WI38 (cell line): ENCODE measurements around the gene MALT1.
"Not testable (repeated sequence)": the region's sequence is repeated elsewhere in the genome, so short reads cannot be mapped to it uniquely, and the experiment has no call there.

Experiments
- H3K4me3 ChIP-seq: 2 replicates; pipeline ENCODE4 v1.5.1; 2011; ENCODE audit warnings: low read depth, mild to moderate bottlenecking, control low read depth, low read length
- TF ChIP-seq, protein P1 (sequence below): IDR thresholded peaks from 2 replicates; pipeline ENCODE4 v1.5.1; 2012; ENCODE audit warnings: low read depth, mild to moderate bottlenecking, control low read depth, low read length

MALT1 gene

DNA sequence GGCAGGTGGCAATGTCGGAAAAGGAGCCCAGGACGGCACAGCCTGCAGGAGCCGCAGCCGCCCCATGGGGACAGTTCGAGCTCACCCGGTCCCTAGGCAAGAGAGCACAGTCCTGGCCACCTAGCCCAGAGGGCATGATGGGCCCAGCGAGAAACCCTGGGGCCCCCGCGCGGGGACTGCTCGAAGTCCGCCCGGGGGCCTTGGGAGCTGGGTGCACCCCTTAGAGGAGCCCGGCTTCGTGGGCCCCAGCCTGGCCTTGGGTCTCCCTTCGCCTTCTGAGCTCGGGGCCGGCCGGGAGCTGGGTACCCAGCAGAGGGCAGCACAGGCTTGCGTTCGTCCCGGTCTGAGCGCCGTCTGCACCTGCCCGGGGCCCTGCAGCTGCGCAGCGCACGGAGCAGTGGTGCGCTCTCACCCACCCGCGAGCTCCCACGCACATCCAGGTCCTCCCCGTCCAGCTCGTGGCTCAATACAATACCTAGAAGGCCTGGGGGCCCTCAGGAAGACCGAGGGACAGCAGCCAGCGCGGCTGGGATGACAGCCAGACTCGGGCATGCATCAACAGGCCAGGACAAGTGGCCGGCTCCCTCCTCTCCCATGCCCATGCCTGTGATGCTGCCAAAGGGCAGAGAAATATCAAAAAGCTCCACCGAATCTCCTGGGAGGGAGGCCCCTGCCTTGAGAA is 97.2 kb downstream of the MALT1 start:
- TF ChIP-seq, protein P1, sequence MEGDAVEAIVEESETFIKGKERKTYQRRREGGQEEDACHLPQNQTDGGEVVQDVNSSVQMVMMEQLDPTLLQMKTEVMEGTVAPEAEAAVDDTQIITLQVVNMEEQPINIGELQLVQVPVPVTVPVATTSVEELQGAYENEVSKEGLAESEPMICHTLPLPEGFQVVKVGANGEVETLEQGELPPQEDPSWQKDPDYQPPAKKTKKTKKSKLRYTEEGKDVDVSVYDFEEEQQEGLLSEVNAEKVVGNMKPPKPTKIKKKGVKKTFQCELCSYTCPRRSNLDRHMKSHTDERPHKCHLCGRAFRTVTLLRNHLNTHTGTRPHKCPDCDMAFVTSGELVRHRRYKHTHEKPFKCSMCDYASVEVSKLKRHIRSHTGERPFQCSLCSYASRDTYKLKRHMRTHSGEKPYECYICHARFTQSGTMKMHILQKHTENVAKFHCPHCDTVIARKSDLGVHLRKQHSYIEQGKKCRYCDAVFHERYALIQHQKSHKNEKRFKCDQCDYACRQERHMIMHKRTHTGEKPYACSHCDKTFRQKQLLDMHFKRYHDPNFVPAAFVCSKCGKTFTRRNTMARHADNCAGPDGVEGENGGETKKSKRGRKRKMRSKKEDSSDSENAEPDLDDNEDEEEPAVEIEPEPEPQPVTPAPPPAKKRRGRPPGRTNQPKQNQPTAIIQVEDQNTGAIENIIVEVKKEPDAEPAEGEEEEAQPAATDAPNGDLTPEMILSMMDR, result peak; percentile 76
- H3K4me3 ChIP-seq, result peak overlapping the region; percentile 33

- no peak overlapping the region for H3K4me3 ChIP-seq
- TF ChIP-seq, protein P1, result no peak
These were observed 98.1 kb downstream of the MALT1 start for GRCh38 chr18:58769321-58769720.

DNA sequence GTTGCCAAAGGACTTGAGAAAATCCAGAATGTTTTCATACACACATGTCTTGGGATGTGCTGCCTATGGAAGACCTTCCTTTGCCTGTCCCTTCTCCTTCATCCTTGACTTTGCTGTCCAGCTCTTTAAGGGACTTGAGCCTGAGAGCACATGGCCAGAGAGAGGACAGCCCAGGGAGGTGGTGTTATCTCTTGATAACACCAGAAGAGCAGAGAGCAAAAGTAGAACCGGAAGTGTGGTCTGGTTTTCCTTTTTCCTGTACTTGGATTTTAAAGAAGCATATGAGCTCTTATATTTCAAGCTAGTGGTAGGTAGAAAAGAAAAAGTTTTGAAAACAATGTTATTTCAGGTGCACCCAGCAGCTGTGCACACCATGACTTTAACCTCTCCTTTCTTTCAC is 99.3 kb downstream of the MALT1 start:
- TF ChIP-seq, protein P1, result no peak
- H3K4me3 ChIP-seq, result no peak overlapping the region

DNA sequence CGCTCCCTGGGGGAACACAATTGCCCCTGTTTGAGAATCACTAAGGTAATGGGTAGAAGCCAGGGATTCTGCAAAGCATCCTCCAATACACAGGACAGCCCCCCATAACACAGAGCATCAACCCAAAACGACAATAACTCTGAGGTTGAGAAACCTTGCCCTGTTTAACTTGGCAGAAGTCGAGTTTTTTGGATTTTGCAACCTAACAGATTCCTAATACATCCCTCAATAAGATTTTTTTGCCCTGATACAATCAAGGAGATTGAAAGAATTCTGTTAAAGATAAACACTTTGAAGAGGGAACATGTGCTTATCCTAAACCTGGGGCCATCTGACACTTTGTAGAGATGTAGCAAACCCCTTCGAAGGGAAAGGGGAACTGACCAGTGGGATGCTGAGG is 100.9 kb downstream of the MALT1 start:
- TF ChIP-seq, protein P1, result no peak
- H3K4me3 ChIP-seq, result no peak overlapping the region

- TF ChIP-seq, protein P1, result no peak
- H3K4me3 ChIP-seq, result no peak overlapping the region
These were observed 104.8 kb downstream of the MALT1 start for GRCh38 chr18:58776084-58776483.

- not testable (repeated sequence) for H3K4me3 ChIP-seq
These were observed 105.3 kb downstream of the MALT1 start for GRCh38 chr18:58776541-58776940.

DNA sequence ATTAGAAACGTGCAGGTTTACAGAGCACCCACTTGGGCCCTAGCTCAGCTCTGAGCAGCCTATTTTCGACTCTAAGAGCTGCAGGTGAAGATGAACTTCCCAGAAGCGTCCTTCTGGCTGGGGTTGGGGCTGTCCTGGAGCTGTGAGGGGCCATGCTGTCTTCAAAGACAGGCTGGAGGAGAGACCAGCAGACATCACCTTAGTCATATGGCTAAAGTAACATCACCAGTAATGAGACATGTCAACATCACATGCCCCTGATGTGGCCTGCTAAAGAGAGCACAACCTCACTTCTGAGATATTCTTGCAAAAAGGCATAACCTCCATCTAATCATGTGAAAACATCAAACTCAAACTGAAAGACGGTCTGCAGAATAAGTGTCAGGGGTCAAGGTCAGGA is 106.2 kb downstream of the MALT1 start:
- no peak overlapping the region for H3K4me3 ChIP-seq
- TF ChIP-seq, protein P1, result no peak

DNA sequence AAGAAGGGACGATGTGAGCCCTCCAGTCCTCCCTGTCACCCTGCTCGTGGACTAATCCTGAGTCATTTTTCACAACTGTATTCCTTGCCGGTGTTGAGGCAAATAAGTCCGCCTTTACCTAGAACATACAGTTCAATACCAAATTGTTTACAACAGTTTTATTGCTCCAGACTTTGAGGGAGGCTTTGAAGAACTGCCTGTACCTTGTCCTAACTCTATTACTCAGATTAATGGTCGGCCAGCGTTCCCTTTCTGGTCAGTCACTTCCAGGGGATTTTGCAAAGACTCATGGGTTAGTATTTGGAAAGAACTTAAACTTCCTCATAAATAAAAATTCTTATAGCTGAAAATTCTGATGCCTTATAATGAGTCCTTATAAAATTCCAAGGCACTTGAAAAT is 108.3 kb downstream of the MALT1 start:
- H3K4me3 ChIP-seq, result no peak overlapping the region
- TF ChIP-seq, protein P1, result no peak
